H9 (cell line): ENCODE measurements around the gene ADGRG1. TPM values are rescaled to one million over a fixed set of nuclear protein-coding genes. Genes with fewer than 3 reads are reported as not detected.

ENCODE experiments used
- DNase-seq: peaks from one replicate; pipeline ENCODE4 v3.0.0-alpha.2; 2017
- H2AFZ ChIP-seq: one replicate; pipeline ENCODE4 v1.6.1; 2013; ENCODE audit warnings: mild to moderate bottlenecking, low read length, control low read depth, moderate library complexity
- H2AK5ac ChIP-seq: 2 replicates; pipeline ENCODE4 v1.6.1; 2013; ENCODE audit warnings: low read length, control low read depth, mixed read lengths; ENCODE audit not compliant: insufficient read length
- H2BK120ac ChIP-seq: one replicate; pipeline ENCODE4 v1.6.1; 2013; ENCODE audit warnings: low read depth, mild to moderate bottlenecking, low read length, control low read depth, inconsistent platforms; ENCODE audit not compliant: poor library complexity, severe bottlenecking
- H2BK12ac ChIP-seq: 2 replicates; pipeline ENCODE4 v1.6.1; 2013; ENCODE audit warnings: low read length, control low read depth, mixed read lengths, low read depth; ENCODE audit not compliant: insufficient read length
- H2BK15ac ChIP-seq: 2 replicates; pipeline ENCODE4 v1.6.1; 2013; ENCODE audit warnings: low read depth, low read length, control low read depth
- H2BK20ac ChIP-seq: one replicate; pipeline ENCODE4 v1.6.1; 2013; ENCODE audit warnings: low read depth, mild to moderate bottlenecking, low read length, control low read depth, inconsistent platforms; ENCODE audit not compliant: poor library complexity, severe bottlenecking
- H2BK5ac ChIP-seq: 2 replicates; pipeline ENCODE4 v1.6.1; 2013; ENCODE audit warnings: low read length, control low read depth, mixed read lengths; ENCODE audit not compliant: insufficient read length
- H3K14ac ChIP-seq: 2 replicates; pipeline ENCODE4 v1.6.1; 2013; ENCODE audit warnings: low read length, control low read depth; ENCODE audit not compliant: insufficient read depth
- H3K18ac ChIP-seq: 2 replicates; pipeline ENCODE4 v1.6.1; 2013; ENCODE audit warnings: low read depth, mild to moderate bottlenecking, mixed read lengths, low read length, control low read depth; ENCODE audit not compliant: insufficient read length
- H3K23ac ChIP-seq: 2 replicates; pipeline ENCODE4 v1.6.1; 2013; ENCODE audit warnings: low read length, control low read depth, mixed read lengths, low read depth; ENCODE audit not compliant: insufficient read length
- H3K23me2 ChIP-seq: 2 replicates; pipeline ENCODE4 v1.6.1; 2013; ENCODE audit warnings: low read depth, mild to moderate bottlenecking, mixed read lengths, low read length, control low read depth; ENCODE audit not compliant: insufficient read length, poor library complexity, severe bottlenecking
- H3K27ac ChIP-seq: 2 replicates; pipeline ENCODE4 v1.5.1; 2013; ENCODE audit warnings: low read length, control low read depth, mixed read lengths, low read depth; ENCODE audit not compliant: insufficient read length
- H3K27me3 ChIP-seq: 2 replicates; pipeline ENCODE4 v1.6.1; 2013; ENCODE audit warnings: low read length, control low read depth, inconsistent platforms; ENCODE audit not compliant: insufficient read depth
- H3K4ac ChIP-seq: 2 replicates; pipeline ENCODE4 v1.6.1; 2013; ENCODE audit warnings: low read depth, mild to moderate bottlenecking, control low read depth, inconsistent platforms, low read length, moderate library complexity
- H3K4me1 ChIP-seq: 2 replicates; pipeline ENCODE4 v1.6.1; 2013; ENCODE audit warnings: low read length, control low read depth, inconsistent platforms; ENCODE audit not compliant: insufficient read depth
- H3K4me2 ChIP-seq: 2 replicates; pipeline ENCODE4 v1.6.1; 2013; ENCODE audit warnings: low read length, control low read depth, mixed read lengths; ENCODE audit not compliant: insufficient read length, insufficient read depth
- H3K56ac ChIP-seq: 2 replicates; pipeline ENCODE4 v1.6.1; 2013; ENCODE audit warnings: low read depth, mild to moderate bottlenecking, mixed read lengths, low read length, control low read depth; ENCODE audit not compliant: insufficient read length
- H3K79me1 ChIP-seq: 2 replicates; pipeline ENCODE4 v1.6.1; 2013; ENCODE audit warnings: low read depth, mild to moderate bottlenecking, moderate library complexity, low read length, control low read depth, inconsistent platforms; ENCODE audit not compliant: insufficient read depth, poor library complexity, severe bottlenecking
- H3K79me2 ChIP-seq: 2 replicates; pipeline ENCODE4 v1.6.1; 2013; ENCODE audit warnings: low read length, control low read depth, inconsistent platforms; ENCODE audit not compliant: insufficient read depth
- H3K9ac ChIP-seq: 2 replicates; pipeline ENCODE4 v1.6.1; 2013; ENCODE audit warnings: low read length, control low read depth, mixed read lengths; ENCODE audit not compliant: insufficient read length; ENCODE audit errors: extremely low read depth
- H3K9me3 ChIP-seq: one replicate; pipeline ENCODE4 v1.6.1; 2013; ENCODE audit warnings: low read depth, low read length, inconsistent platforms; ENCODE audit not compliant: control insufficient read depth
- H3T11ph ChIP-seq: one replicate; pipeline ENCODE4 v1.6.1; 2013; ENCODE audit warnings: mild to moderate bottlenecking, low read length, control low read depth, inconsistent platforms
- H4K20me1 ChIP-seq: one replicate; pipeline ENCODE4 v1.6.1; 2013; ENCODE audit not compliant: control insufficient read depth, insufficient read length, insufficient read depth
- H4K5ac ChIP-seq: 2 replicates; pipeline ENCODE4 v1.6.1; 2013; ENCODE audit warnings: low read depth, mild to moderate bottlenecking, mixed read lengths, low read length, control low read depth; ENCODE audit not compliant: insufficient read length
- H4K8ac ChIP-seq: replicated peaks from 2 replicates; pipeline ENCODE4 v1.6.1; 2013; ENCODE audit warnings: low read length, control low read depth, mixed read lengths, low read depth; ENCODE audit not compliant: insufficient read length
- H4K91ac ChIP-seq: 2 replicates; pipeline ENCODE4 v1.6.1; 2013; ENCODE audit warnings: low read depth, mild to moderate bottlenecking, moderate library complexity, mixed read lengths, low read length, control low read depth; ENCODE audit not compliant: insufficient read length
- H3K27ac Mint-ChIP-seq, 3 experiments: 2 replicates in 2 of 3; 3 replicates in 1 of 3; pipeline ENCODE4 v1.8.0; 2020 to 2021; ENCODE audit warnings: mixed read lengths in 3 of 3, mild to moderate bottlenecking in 1 of 3, moderate library complexity in 1 of 3
- H3K27me3 Mint-ChIP-seq: 2 replicates; pipeline ENCODE4 v1.8.0; 2021; ENCODE audit warnings: low read depth, mild to moderate bottlenecking, moderate library complexity, mixed read lengths
- H3K36me3 Mint-ChIP-seq, 3 experiments: 2 replicates in 2 of 3; 3 replicates in 1 of 3; pipeline ENCODE4 v1.8.0; 2020 to 2021; ENCODE audit warnings: low read depth in 3 of 3, mixed read lengths in 3 of 3; ENCODE audit not compliant: insufficient read depth in 1 of 3
- H3K4me1 Mint-ChIP-seq, 2 experiments: 2 replicates each; pipeline ENCODE4 v1.8.0; 2020; ENCODE audit warnings: mixed read lengths in 2 of 2
- H3K4me3 Mint-ChIP-seq, 2 experiments: 2 replicates in 1 of 2; 3 replicates in 1 of 2; pipeline ENCODE4 v1.8.0; 2020 to 2021; ENCODE audit warnings: mild to moderate bottlenecking in 2 of 2, mixed read lengths in 2 of 2, moderate library complexity in 1 of 2
- H3K9me3 Mint-ChIP-seq, 2 experiments: 2 replicates in 1 of 2; 3 replicates in 1 of 2; pipeline ENCODE4 v1.8.0; 2020; ENCODE audit warnings: mild to moderate bottlenecking in 2 of 2, mixed read lengths in 2 of 2, moderate library complexity in 1 of 2
- WGBS: extraction: QIAGEN DNeasy Blood & Tissue Kit; methylation state at CpG from one replicate; pipeline ENCODE4 v1.1.7; 2013; ENCODE audit warnings: missing lambda C conversion rate, low lambda C conversion rate, mixed read lengths; ENCODE audit not compliant: insufficient read length; ENCODE audit errors: extremely low coverage; 5-methylcytosine and 5-hydroxymethylcytosine counted together
- total RNA-seq: library from RNA; stranded (reverse); gene quantifications from 2 replicates; pipeline ENCODE4 v1.2.1, GENCODE V29; 2021
- TF ChIP-seq, protein P1 (sequence below): fragments of 200-600 bp; sonication (generic); conservative IDR thresholded peaks from 3 replicates; pipeline ENCODE4 v1.8.0; 2021; ENCODE audit warnings: antibody characterized with exemption, mild to moderate bottlenecking

ADGRG1 gene
- total RNA-seq, 1 experiment from 2014 or later: 1.1 TPM

DNA sequence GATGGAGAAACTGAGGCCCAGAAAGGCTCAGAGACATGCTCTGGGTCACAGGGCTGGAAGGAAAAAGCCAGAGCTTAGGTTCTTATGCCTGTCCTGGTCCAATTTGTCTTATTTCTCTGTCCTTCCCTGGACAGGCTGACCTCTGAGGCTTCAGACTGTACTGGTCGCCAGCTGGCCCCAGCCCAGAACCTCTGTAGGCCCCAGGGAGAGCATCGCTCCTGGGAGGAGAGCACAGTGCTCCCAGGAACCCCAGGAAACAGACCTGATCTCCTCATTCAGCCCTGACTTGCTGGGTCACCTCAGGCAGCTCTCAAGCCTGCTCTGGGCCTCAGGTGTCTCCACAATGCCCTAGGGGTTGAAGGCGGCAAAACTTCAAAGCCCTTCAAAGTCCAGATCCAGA, 71.1 kb downstream of the ADGRG1 start:
- H3K23ac ChIP-seq: no peak overlapping the region
- Mint-ChIP-seq H3K27me3 (peaks cover 7% of the 10 kb centered on the region), H3K27ac (no peak overlapping the region), H3K4me1 (peaks cover 8 to 17% of the 10 kb centered on the region in 2 experiments), H3K4me3 (no peak overlapping the region), H3K36me3 (no peaks in the 10 kb centered on the region), H3K9me3 (no peaks in the 10 kb centered on the region)
- H3K27ac ChIP-seq: no peak overlapping the region
- H3K4me1 ChIP-seq: no peaks in the 10 kb centered on the region
- no peak overlapping the region for H3K14ac ChIP-seq
- no peak overlapping the region for H3K56ac ChIP-seq
- H3K4ac ChIP-seq: no peak overlapping the region
- TF ChIP-seq, protein P1, sequence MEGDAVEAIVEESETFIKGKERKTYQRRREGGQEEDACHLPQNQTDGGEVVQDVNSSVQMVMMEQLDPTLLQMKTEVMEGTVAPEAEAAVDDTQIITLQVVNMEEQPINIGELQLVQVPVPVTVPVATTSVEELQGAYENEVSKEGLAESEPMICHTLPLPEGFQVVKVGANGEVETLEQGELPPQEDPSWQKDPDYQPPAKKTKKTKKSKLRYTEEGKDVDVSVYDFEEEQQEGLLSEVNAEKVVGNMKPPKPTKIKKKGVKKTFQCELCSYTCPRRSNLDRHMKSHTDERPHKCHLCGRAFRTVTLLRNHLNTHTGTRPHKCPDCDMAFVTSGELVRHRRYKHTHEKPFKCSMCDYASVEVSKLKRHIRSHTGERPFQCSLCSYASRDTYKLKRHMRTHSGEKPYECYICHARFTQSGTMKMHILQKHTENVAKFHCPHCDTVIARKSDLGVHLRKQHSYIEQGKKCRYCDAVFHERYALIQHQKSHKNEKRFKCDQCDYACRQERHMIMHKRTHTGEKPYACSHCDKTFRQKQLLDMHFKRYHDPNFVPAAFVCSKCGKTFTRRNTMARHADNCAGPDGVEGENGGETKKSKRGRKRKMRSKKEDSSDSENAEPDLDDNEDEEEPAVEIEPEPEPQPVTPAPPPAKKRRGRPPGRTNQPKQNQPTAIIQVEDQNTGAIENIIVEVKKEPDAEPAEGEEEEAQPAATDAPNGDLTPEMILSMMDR: no peak
- whole genome bisulfite sequencing: no CpG with 5 or more reads among the region's 3 CpGs
- no peak overlapping the region for H2BK15ac ChIP-seq
- no peak overlapping the region for H2AFZ ChIP-seq
- no peak overlapping the region for H2BK20ac ChIP-seq
- H3K23me2 ChIP-seq: no peaks in the 10 kb centered on the region
- no peak overlapping the region for H3T11ph ChIP-seq
- H3K18ac ChIP-seq: no peak overlapping the region
- no peak overlapping the region for H2BK5ac ChIP-seq
- no peak overlapping the region for H2AK5ac ChIP-seq
- H3K27me3 ChIP-seq: no peaks in the 10 kb centered on the region
- H3K9me3 ChIP-seq: no peaks in the 10 kb centered on the region
- H4K20me1 ChIP-seq: no peaks in the 10 kb centered on the region
- H3K4me2 ChIP-seq: no peak overlapping the region
- no peak for DNase-seq
- no peak overlapping the region for H3K9ac ChIP-seq
- H4K91ac ChIP-seq: no peak overlapping the region
- no peaks in the 10 kb centered on the region for H3K79me2 ChIP-seq
- no peak overlapping the region for H2BK12ac ChIP-seq
- no peak overlapping the region for H4K8ac ChIP-seq
- H4K5ac ChIP-seq: no peak overlapping the region
- H3K79me1 ChIP-seq: no peaks in the 10 kb centered on the region
- H2BK120ac ChIP-seq: no peak overlapping the region
